ENCODE measurements around the gene DSCAM.

GRCh38 chr21:40388046-40388445, 458.9 kb downstream of the DSCAM start:
- TF ChIP-seq CTCF (conservative IDR thresholded peaks at IDR 0.05; ENCODE audit: low read depth in 2 of 2), result no peak
- TF ChIP-seq CREB1 (CRISPR knock-in tag; IDR thresholded peaks at IDR 0.05; ENCODE audit: low read depth), result no peak
- no peak for TF ChIP-seq EZH2phosphoT487 (IDR thresholded peaks at IDR 0.05; ENCODE audit: unreplicated experiment)
- TF ChIP-seq POLR2AphosphoS5 (IDR thresholded peaks at IDR 0.05; ENCODE audit: low read depth), result no peak

All from GM23338 (cell line).